ENCODE results near the gene PRUNE2.

DNA sequence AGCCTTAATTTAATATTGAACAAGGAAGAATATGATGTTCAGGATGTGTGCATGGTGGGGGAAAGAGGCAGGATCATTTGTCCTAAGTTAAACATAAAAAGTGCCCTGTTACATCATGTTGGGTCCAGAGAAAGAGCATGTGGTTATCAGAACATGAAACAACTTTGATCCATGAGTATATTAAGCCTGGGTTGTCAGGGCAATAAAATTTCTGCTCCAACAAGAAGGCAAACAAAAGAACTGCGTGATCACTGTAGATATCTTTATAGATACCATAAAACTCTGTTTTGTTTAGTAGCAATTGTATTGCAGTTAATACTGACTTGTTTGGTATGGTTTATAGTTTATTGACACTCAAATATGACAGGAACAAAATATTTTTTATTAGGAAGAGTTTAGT is 106.4 kb downstream of the PRUNE2 start:
- no peak for TF ChIP-seq EZH2 (IDR thresholded peaks at IDR 0.05)
- TF ChIP-seq POLR2AphosphoS5 (IDR thresholded peaks at IDR 0.05; ENCODE audit: borderline replicate concordance, low read depth, low read length), result no peak
